GM19395 (cell line): ENCODE data around the gene MARF1.
"Not testable (repeated sequence)": the region's sequence is repeated elsewhere in the genome, so short reads cannot be mapped to it uniquely, and the experiment has no call there.

Experiments
- ATAC-seq: cut with Tn5 transposase; IDR thresholded peaks from one replicate; pipeline ENCODE4 v1.9.1; 2021; ENCODE audit warnings: mild to moderate bottlenecking, moderate library complexity; ENCODE audit not compliant: unreplicated experiment

The MARF1 gene, protein sequence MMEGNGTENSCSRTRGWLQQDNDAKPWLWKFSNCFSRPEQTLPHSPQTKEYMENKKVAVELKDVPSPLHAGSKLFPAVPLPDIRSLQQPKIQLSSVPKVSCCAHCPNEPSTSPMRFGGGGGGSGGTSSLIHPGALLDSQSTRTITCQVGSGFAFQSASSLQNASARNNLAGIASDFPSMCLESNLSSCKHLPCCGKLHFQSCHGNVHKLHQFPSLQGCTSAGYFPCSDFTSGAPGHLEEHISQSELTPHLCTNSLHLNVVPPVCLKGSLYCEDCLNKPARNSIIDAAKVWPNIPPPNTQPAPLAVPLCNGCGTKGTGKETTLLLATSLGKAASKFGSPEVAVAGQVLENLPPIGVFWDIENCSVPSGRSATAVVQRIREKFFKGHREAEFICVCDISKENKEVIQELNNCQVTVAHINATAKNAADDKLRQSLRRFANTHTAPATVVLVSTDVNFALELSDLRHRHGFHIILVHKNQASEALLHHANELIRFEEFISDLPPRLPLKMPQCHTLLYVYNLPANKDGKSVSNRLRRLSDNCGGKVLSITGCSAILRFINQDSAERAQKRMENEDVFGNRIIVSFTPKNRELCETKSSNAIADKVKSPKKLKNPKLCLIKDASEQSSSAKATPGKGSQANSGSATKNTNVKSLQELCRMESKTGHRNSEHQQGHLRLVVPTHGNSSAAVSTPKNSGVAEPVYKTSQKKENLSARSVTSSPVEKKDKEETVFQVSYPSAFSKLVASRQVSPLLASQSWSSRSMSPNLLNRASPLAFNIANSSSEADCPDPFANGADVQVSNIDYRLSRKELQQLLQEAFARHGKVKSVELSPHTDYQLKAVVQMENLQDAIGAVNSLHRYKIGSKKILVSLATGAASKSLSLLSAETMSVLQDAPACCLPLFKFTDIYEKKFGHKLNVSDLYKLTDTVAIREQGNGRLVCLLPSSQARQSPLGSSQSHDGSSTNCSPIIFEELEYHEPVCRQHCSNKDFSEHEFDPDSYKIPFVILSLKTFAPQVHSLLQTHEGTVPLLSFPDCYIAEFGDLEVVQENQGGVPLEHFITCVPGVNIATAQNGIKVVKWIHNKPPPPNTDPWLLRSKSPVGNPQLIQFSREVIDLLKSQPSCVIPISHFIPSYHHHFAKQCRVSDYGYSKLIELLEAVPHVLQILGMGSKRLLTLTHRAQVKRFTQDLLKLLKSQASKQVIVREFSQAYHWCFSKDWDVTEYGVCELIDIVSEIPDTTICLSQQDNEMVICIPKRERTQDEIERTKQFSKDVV (N-terminal part only)

DNA sequence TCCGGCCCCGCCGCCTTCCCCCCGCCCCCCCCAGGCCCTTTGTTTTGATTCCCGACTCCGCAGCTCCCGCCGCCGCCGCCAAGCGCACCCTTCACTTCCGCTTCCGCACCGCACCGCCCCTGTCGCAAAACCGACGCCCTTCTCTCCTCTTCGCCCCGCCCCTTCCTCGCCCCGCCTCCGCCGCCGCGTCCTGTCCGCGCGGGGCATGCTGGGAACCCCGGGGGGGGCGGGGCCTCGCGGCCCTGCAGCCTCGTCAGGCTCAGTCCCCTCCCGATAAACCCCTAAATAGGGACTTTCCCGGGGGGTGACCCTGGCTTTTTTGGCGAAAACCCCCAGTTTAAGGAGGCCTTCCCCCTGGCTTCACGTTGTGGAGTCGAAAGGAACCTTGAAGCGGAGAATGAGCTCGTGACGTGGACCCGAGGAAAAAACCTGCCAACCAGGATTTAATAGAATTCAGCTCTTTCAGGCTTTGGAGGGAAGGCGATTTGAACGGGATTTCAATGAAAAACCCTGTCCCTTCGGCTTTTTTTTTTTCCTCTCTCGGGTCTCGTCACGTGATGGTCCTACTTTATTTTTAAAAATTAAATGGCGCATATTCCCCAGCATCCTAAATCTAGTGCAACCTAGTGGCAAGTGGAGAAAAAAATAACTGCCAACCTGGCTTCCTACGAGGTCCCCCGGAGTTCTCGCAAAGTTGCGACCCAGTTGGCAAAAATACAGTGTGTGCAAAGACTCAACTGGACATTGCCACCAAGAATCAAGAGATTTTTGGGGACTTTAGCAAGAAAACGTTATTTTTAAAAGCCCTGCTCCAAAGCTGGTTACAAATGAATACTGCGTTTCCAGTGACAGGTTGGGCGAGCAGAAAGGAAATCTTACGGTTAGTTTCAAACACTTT is at the start of gene MARF1:
TSS of gene MARF1 (minus strand) at position 107 of the 898 bp plus-strand sequence. CDS start 3,921 bp downstream, outside the sequence.
- peak; percentile 37 for ATAC-seq

DNA sequence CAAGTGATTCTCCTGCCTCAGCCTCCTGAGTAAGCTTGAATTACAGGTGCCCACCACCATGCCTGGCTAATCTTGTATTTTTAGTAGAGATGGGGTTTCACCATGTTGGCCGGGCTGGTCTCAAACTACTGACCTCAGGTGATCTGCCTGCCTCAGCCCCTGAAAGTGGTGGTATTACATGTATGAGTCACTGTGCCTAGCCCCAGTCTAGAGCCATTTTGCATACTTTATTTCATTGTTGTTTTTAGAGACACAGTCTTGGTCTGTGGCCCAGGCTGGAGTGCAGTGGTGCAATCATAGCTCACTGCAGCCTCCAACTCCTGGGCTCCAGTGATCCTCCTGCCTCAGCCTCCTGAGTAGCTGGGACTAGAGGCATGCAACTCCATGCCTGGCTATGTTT is 49.6 kb upstream of the MARF1 start:
- ATAC-seq: not testable (repeated sequence)

DNA sequence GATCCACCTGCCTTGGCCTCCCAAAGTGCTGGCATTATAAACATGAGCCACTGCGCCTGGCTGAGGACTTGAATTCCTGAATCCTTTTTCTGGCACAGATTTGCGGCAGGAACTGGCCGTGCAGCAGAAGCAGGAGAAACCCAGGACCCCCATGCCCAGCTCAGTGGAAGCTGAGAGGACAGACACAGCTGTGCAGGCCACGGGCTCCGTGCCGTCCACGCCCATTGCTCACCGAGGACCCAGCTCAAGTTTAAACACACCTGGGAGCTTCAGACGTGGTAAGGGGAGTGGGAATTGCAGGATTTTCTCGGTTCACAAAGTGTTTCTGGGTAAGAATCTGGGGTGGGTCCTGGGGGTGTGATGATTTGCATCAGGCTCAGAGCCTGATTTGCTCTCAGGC is 48.1 kb upstream of the MARF1 start:
- no peak for ATAC-seq

DNA sequence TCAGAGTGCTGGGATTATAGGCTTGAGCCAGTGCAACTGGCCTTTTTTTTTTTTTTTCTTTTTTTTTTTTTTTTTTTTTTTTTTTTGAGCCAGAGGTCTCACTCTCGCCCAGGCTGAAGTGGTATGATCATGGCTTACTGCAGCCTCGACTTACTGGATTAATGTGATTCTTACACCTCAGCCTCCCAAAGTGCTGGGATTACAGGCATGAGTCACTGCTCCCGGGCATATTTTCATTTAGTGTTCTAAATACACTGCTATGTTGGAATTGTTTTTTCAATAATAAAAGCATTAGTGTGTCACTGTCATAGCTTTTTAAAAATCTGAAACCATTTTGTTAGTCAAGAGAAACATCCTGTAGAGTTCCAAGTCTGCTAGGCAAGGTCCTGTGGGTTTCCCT is 47.3 kb upstream of the MARF1 start:
- no peak for ATAC-seq

DNA sequence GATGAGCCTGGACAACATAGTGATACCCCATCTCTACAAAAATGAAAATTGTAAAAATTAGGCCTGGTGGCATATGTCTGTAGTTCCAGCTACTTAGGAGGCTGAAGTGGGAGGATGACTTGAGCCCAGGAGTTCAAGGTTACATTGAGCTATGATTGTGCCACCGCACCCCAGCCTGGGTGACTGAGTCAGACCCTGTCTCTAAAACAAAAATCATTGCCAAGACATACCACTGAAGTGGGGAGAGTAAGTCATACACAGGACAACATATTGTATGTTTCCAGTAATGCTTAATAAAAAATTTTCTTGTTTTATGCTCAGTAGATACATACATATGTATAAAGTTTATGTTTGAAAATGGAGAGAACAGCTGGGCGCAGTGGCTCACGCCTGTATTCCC is 46.3 kb upstream of the MARF1 start:
- no peak for ATAC-seq

DNA sequence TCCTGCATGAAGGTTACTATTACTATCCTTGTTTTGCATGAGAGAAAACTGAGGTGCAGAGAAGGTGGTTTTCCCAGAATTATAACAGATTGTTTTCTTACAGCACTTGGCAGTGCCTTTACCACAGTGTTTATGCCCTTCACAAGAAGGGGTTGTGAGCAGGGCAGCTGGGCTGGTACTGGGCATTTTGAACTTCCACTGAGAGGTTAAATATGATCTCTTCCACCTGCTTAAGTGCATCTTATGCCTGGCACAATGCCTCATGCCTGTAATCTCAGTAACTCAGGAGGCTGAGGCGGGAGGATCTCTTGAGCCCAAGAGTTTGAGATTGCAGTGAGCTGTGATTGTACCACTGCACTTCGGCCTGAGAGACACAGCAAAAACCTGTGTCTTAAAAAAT is 43.3 kb upstream of the MARF1 start:
- ATAC-seq: no peak

DNA sequence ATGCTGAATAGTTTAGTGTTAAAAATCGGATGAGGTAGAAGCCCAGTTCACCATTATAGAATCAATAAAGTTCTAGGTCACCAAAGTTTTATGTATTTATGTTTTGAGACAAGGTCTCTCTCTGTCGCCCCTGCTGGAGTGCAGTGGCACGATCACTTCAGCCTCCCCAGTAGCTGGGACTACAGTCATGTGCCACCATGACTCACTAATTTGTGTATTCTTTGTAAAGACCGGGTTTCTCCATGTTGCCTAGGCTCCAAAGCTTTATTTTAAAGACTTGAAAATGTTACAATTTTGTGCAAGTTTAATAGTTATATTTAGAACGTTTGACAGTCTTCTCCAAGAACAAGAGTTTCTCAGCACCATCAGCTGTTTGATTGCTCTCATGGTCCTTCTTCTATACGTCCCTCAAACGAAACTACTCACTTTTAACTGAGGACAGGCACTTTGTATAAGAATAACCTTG is 39.2 kb upstream of the MARF1 start:
- no peak for ATAC-seq

DNA sequence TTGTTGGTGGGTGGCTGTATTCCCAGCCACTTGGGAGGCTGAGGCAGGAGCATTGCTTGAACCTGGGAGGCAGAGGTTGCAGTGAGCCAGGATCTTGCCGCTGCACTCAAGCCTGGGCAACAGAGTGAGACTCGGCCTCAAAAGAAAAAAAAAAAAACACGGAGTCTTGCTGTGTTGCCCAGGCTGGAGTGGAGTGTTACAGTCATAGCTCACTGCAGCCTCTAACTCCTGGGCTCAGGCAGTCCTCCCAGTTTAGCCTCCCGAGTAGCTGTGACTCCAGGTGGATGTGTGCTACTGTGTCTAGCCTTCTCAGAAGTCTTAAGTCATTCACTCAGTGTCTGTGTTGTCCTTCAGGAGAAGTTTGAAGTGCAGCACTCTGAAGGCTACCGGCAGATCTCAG is 34.5 kb upstream of the MARF1 start:
- ATAC-seq: no peak

DNA sequence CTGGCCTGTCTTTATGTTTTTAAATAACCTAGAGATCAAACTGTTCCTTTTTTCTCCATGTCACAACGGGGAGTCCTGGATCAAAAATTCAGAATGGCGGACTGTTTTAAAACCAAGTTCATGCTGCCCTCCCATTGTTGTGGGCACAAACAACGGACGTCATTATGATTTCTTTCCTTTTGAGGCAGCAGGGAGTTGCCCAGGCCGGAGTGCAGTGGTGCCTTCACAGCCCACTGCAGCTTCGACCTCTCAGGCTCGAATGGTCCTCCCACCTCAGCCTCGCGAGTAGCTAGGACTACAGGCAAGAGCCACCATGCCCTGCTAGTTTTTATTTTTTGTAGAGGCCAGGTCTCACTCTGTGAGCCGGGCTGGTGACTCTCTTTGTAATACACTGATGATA is 33.6 kb upstream of the MARF1 start:
- no peak for ATAC-seq

DNA sequence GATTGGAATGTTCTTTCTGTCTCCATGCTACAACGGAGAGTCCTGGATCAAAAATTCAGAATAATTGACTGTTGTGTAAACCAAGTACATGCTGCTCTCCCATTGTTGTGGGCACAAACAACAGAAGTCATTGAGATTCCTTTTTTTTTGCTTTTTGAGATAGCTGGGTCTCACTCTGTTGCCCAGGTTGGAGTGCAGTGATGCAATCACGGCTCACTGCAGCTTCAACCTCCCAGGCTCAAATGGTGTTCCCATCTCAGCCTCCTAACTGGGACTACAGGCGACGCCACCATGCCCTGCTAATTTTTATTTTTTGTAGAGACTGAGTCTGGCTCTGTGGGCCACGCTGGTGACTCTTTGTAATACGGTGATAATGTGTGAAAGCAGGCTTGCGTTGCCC is 31.6 kb upstream of the MARF1 start:
- ATAC-seq: no peak

DNA sequence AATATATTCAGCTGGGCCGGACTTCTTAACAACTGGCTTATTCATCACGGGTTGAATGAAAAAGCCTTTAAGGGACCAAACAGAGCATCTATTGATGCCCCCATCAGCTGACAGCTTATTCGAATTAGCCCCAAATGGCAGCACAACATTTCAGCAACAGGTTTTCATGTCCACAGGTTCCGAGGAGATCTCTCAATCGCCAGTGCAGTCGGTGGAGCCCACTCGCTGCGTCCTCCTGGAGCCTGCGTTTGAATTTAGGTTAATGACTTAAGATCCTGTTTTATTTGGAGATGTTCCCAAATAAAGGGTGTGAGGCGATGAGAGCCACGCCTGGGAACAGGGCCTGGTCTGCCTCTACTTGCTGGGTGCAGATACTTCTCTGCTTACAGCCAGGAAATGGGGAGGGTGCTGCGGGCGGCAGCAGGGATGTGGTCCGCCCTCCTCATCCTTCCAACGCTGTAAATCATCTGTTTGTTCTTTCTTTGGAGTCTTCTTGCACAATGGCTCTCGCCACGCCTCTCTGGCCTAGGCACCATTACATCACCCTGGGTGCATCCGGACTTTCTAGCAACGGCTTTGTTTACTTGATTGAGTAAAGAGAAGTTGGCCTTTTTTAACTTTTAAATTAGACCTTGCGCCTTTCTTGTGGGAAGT is 29.7 kb upstream of the MARF1 start:
- ATAC-seq: no peak

DNA sequence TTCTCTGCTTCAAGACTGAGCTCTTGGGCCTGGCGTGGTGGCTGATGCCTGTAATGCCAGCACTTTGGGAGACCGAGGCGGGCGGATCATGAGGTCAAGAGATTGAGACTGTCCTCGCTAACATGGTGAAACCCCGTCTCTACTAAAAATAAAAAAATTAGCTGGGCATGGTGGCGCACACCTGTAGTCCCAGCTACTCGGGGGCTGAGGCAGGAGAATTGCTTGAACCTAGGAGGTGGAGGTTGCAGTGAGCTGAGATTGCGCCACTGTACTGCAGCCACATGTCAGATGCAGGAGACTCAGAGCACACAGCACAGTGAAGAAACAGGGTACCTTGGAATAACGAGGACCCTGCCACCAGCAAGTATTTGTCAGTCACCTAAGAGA is 29.2 kb upstream of the MARF1 start:
- not testable (repeated sequence) for ATAC-seq

DNA sequence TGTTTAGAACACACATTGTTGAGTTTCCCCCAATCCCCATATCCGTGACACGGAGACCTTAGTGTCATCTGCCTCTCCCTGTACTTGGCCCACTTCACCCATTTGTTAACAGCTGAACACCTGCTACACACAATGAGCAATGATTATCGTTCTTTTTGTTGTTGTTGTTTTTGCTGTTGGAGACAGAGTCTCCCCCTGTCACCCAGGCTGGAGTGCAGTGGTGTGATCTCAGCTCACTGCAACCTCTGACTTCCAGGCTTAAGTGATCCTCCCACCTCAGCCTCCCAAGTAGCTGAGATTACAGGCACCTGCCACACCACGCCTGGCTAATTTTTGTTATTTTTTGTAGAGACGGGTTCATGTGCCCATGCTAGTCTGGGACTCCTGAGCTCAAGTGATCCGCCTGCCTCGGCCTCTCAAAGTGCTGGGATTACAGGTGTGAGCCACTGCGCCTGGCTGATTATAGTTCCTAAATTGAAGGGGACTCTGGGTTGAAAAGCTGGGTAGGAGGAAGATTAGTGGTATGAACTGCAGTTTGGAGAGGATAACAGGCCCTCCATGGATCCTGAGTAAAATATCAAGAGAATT is 28.7 kb upstream of the MARF1 start:
- no peak for ATAC-seq

DNA sequence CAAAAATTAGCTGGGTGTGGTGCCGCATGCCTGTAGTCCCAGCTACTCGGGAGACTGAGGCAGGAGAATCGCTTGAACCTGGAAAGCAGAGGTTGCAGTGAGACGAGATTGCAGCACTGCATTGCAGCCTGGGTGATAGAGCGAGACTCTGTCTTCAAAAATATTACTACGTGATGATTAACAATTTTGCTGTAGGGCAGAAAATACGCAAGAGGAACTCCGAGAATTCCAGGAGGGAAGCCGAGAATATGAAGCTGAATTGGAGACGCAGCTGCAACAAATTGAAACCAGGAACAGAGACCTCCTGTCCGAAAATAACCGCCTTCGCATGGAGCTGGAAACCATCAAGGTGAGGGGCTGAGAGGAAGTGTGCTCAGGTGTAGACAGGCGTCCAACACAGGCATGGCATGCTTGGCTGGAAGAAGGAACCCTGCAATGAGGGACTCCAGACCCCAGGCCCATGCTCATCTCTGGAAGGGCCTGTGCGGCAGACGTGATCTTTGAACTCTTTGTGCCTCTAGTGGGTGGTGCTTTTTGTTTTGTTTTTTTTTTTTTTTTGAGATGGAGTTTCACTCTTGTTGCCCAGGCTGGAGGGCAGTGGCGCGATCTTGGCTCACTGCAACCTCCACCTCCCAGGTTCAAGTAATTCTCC is 24.3 kb upstream of the MARF1 start:
- no peak for ATAC-seq

DNA sequence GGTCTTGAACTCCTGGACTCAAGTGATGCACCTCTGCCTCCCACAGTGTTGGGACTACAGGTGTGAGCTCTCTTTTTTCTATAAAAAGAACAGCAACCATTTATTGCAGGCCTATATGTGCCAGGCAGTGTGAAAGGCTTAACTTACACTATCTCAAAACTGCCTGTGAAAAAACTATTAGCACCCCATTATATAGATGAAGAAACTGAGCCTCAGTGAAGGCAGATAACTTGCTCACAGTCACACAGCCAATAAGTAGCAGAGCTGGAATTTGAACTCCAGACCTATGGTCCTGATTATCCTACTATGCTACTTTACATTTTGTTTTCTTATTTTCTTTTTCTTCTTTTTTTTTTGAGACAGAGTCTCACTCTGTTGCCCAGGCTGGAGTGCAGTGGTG is 22.2 kb upstream of the MARF1 start:
- no peak for ATAC-seq

DNA sequence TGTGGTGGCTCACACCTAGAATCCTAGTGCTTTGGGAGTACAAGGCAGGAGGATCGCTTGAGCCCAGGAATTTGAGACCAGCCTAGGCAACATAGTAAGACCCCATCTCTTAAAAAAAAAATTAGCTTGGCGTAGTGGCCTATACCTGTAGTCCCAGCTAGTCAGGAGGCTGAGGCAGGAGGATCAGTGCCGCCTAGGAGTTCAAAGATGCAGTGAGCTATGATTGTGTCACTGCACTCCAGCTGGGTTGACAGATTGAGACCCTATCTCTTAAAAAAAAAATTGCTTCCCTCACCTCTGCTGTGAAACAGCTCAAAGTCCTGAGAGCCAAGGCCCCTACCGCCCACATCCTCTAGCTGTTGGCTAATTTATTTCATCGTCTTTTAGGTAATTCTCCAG is 17.2 kb upstream of the MARF1 start:
- no peak for ATAC-seq

DNA sequence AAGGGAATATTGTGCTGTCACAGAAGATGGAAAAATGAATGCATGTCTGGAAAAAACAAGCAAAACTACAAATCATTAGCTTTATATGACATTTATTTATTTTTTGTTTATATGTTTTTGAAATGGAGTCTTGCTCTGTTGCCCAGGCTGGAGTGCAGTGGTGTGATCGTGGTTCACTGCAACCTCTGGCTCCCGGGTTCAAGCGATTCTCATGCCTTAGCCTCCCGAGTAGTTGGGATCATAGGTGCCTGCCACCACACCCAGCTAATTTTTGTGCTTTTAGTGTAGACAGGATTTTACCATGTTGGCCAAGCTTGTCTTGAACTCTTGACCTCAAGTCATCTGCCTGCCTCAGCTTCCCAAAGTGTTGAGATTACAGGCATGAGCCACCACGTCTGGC is 15.6 kb upstream of the MARF1 start:
- no peak for ATAC-seq

DNA sequence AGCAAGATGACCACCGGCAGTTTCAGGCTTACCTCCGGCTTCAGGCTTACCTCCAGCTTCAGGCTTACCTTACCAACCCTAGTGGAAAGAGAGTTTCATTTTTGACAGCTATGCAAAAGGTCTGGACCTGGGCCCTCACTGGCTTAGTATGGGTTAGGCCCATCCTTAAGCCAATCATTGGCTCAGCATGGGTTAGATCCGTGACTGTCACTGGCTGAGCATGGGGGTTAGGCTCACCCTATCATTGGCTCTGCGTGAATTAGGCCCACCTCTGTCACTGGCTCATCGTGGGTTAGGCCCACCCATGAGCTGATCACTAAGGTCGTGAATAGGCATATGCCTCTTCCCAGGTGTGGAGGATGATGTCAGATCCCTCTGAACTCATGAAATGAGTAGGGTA is 15.2 kb upstream of the MARF1 start:
- ATAC-seq: no peak

DNA sequence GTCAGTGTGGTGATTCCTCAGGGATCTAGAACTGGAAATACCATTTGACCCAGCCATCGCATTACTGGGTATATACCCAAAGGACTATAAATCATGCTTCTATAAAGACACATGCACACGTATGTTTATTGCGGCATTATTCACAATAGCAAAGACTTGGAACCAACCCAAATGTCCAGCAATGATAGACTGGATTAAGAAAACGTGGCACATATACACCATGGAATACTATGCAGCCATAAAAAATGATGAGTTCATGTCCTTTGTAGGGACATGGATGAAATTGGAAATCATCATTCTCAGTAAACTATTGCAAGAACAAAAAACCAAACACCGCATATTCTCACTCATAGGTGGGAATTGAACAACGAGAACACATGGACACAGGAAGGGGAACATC is 12.6 kb upstream of the MARF1 start:
- not testable (repeated sequence) for ATAC-seq
